Measurements from ENCODE around the gene PRDM16. TPM values are rescaled to one million over a fixed set of nuclear protein-coding genes. Genes with fewer than 3 reads are reported as not detected.

The PRDM16 gene
- polyA plus RNA-seq, 1 donor from 2014 or later, result 0.21 TPM

- Histone ChIP-seq H3K9me2 (ENCODE audit: insufficient read depth, low read length) (no peaks in the 10 kb centered on the region), H3K36me3 (ENCODE audit: insufficient read depth, low read length) (no peaks in the 10 kb centered on the region), H3K27me3 (ENCODE audit: insufficient read depth, low read depth, low read length) (peaks cover 5% of the 10 kb centered on the region), H2AFZ (ENCODE audit: low read depth, low read length) (no peak overlapping the region), H3K27ac (ENCODE audit: low read length) (no peak overlapping the region), H3F3A (ENCODE audit: insufficient read depth, low read length, poor library complexity, severe bottlenecking) (no peaks in the 10 kb centered on the region), H3K9me3 (ENCODE audit: low read length) (no peaks in the 10 kb centered on the region), H4K20me1 (ENCODE audit: insufficient read depth) (no peaks in the 10 kb centered on the region), H3K9ac (ENCODE audit: low read length) (no peak overlapping the region), H3K4me3 (ENCODE audit: low read length) (no peak overlapping the region), H3K4me2 (ENCODE audit: low read length) (no peak overlapping the region), H3K79me2 (replicated peaks; ENCODE audit: insufficient read depth, low read length) (no peaks in the 10 kb centered on the region)
- TF ChIP-seq, protein P1, sequence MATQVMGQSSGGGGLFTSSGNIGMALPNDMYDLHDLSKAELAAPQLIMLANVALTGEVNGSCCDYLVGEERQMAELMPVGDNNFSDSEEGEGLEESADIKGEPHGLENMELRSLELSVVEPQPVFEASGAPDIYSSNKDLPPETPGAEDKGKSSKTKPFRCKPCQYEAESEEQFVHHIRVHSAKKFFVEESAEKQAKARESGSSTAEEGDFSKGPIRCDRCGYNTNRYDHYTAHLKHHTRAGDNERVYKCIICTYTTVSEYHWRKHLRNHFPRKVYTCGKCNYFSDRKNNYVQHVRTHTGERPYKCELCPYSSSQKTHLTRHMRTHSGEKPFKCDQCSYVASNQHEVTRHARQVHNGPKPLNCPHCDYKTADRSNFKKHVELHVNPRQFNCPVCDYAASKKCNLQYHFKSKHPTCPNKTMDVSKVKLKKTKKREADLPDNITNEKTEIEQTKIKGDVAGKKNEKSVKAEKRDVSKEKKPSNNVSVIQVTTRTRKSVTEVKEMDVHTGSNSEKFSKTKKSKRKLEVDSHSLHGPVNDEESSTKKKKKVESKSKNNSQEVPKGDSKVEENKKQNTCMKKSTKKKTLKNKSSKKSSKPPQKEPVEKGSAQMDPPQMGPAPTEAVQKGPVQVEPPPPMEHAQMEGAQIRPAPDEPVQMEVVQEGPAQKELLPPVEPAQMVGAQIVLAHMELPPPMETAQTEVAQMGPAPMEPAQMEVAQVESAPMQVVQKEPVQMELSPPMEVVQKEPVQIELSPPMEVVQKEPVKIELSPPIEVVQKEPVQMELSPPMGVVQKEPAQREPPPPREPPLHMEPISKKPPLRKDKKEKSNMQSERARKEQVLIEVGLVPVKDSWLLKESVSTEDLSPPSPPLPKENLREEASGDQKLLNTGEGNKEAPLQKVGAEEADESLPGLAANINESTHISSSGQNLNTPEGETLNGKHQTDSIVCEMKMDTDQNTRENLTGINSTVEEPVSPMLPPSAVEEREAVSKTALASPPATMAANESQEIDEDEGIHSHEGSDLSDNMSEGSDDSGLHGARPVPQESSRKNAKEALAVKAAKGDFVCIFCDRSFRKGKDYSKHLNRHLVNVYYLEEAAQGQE (IDR thresholded peaks at IDR 0.05; ENCODE audit: borderline replicate concordance), result no peak
- no peak for TF ChIP-seq RAD21 (conservative IDR thresholded peaks at IDR 0.05)
- TF ChIP-seq SMC3 (conservative IDR thresholded peaks at IDR 0.05; ENCODE audit: poor library complexity), result no peak
Measured at GRCh38 chr1:3457910-3458883, 389.2 kb downstream of the PRDM16 start.

DNA sequence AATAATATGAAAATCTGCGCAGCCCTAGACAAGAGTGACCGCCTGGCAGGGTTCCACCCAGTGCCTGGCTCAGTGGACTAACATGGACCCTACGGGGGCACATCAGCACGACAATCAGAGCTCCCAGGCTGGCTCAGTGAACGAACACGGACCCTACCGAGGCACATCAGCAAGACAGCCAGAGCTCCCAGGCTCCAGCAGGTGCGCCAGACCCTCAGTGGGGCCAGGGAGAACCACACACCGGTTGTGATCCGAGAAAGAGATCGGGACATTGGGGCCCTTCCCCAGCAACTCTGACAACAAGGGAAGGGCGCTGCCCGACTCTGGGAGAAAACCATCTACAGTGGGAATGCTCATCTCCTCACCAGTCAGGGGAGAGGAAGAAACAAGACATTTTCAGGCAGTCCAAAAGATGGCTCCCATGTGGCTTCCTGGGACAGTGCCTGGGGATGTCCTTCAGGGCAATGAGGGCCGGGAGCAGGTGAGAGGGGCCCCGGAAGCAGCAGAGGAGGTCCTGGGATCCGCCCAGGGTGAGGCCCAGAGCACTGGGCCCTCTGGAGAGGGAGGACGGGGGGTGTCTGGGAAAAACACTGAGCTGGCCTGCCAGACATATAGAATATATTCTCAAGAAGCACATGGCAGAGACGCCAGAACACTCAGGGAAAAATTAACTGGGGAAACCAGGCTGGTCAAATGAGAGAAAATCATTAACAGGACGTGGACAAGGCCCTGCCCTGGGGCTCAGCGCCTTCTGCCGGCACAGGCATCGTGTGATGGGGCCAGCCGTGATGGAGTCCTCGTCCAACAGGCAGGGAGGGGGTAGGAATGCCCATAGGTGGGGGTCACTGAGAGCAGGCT lies 390.3 kb downstream of the PRDM16 start:
- Histone ChIP-seq H4K20me1 (ENCODE audit: insufficient read depth) (no peaks in the 10 kb centered on the region), H3K27ac (ENCODE audit: low read length) (no peak overlapping the region), H3K79me2 (replicated peaks; ENCODE audit: insufficient read depth, low read length) (no peaks in the 10 kb centered on the region)

More for the DNA sequence above, 390.3 kb downstream of the PRDM16 start:
- Histone ChIP-seq H3K9me3 (ENCODE audit: low read length) (no peaks in the 10 kb centered on the region), H3K9me2 (ENCODE audit: insufficient read depth, low read length) (no peaks in the 10 kb centered on the region), H3F3A (ENCODE audit: insufficient read depth, low read length, poor library complexity, severe bottlenecking) (no peaks in the 10 kb centered on the region), H2AFZ (ENCODE audit: low read depth, low read length) (no peak overlapping the region), H3K4me3 (ENCODE audit: low read length) (no peak overlapping the region), H3K27me3 (ENCODE audit: insufficient read depth, low read depth, low read length) (peaks cover 5% of the 10 kb centered on the region), H3K9ac (ENCODE audit: low read length) (no peak overlapping the region), H3K36me3 (ENCODE audit: insufficient read depth, low read length) (no peaks in the 10 kb centered on the region), H3K4me2 (ENCODE audit: low read length) (no peak overlapping the region)
- TF ChIP-seq POLR2AphosphoS5 (IDR thresholded peaks at IDR 0.05), result no peak
- no peak for TF ChIP-seq MXI1 (conservative IDR thresholded peaks at IDR 0.05; ENCODE audit: poor library complexity, severe bottlenecking)
- TF ChIP-seq EZH2 (IDR thresholded peaks at IDR 0.05; ENCODE audit: borderline replicate concordance, insufficient read depth, low read length, poor library complexity, severe bottlenecking), result no peak
- no peak for TF ChIP-seq CTCF (IDR thresholded peaks at IDR 0.05; ENCODE audit: poor library complexity, severe bottlenecking)
- TF ChIP-seq, protein P1 (IDR thresholded peaks at IDR 0.05; ENCODE audit: borderline replicate concordance), result no peak
- no peak for TF ChIP-seq TAF1 (IDR thresholded peaks at IDR 0.05; ENCODE audit: low read depth)
- TF ChIP-seq RAD21 (conservative IDR thresholded peaks at IDR 0.05), result no peak
- TF ChIP-seq SMC3 (conservative IDR thresholded peaks at IDR 0.05; ENCODE audit: poor library complexity), result no peak
- no peak for TF ChIP-seq EP300 (conservative IDR thresholded peaks at IDR 0.05; ENCODE audit: poor library complexity, severe bottlenecking)

All from neural cell (in vitro differentiated cells).